Measurements from ENCODE around the gene PSMB7.

DNA sequence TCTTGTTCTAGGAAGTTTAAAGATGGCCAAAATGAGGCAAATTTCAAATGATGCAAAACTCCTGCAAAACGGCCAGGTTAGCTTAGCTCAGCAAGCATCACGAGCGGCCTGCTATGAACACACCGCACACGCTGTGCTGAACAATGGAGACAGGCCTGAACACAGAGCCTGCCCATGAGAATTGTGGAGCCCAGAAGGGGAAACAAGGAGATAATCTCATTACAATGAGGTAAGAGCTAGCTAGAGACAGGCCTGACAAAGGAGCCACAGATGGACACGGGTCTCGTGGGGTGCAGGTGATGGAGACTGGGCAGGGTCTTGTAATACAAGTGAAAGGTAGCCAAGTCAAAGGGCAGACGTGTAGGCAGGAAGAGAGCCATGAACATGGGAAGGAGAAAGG is 50.2 kb downstream of the PSMB7 start:
- TF ChIP-seq, protein P1, sequence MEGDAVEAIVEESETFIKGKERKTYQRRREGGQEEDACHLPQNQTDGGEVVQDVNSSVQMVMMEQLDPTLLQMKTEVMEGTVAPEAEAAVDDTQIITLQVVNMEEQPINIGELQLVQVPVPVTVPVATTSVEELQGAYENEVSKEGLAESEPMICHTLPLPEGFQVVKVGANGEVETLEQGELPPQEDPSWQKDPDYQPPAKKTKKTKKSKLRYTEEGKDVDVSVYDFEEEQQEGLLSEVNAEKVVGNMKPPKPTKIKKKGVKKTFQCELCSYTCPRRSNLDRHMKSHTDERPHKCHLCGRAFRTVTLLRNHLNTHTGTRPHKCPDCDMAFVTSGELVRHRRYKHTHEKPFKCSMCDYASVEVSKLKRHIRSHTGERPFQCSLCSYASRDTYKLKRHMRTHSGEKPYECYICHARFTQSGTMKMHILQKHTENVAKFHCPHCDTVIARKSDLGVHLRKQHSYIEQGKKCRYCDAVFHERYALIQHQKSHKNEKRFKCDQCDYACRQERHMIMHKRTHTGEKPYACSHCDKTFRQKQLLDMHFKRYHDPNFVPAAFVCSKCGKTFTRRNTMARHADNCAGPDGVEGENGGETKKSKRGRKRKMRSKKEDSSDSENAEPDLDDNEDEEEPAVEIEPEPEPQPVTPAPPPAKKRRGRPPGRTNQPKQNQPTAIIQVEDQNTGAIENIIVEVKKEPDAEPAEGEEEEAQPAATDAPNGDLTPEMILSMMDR (IDR thresholded peaks at IDR 0.05; ENCODE audit: low read depth, low read length), result no peak
- TF ChIP-seq, protein P2, sequence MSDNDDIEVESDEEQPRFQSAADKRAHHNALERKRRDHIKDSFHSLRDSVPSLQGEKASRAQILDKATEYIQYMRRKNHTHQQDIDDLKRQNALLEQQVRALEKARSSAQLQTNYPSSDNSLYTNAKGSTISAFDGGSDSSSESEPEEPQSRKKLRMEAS (IDR thresholded peaks at IDR 0.05; ENCODE audit: low read depth, low read length), result no peak
- TF ChIP-seq MYC (IDR thresholded peaks at IDR 0.05; ENCODE audit: low read depth, low read length), result no peak

Measured in NB4 (cell line).